Hepatocyte (in vitro differentiated cells): ENCODE measurements around the gene ARHGAP45. TPM values are rescaled to one million over a fixed set of nuclear protein-coding genes. Genes with fewer than 3 reads are reported as not detected.

Experiments used
- DNase-seq: peaks from one replicate; pipeline ENCODE4 v3.0.0-alpha.2; 2016; ENCODE audit warnings: low spot score
- H2AFZ ChIP-seq: fragments of 200-600 bp; sonication (generic); 2 replicates; pipeline ENCODE4 v1.6.0; 2016; ENCODE audit warnings: antibody characterized with exemption, mild to moderate bottlenecking
- H3K27ac ChIP-seq: fragments of 200-600 bp; sonication (generic); 2 replicates; pipeline ENCODE4 v1.5.1; 2016; ENCODE audit warnings: mild to moderate bottlenecking
- H3K27me3 ChIP-seq: fragments of 200-600 bp; sonication (generic); 2 replicates; pipeline ENCODE4 v1.6.1; 2016
- H3K36me3 ChIP-seq: fragments of 200-600 bp; sonication (generic); replicated peaks from 2 replicates; pipeline ENCODE4 v1.5.1; 2016; ENCODE audit warnings: low read depth; ENCODE audit not compliant: insufficient read depth
- H3K4me1 ChIP-seq: fragments of 200-600 bp; sonication (generic); 2 replicates; pipeline ENCODE4 v1.5.1; 2016; ENCODE audit warnings: mild to moderate bottlenecking, moderate library complexity; ENCODE audit not compliant: insufficient read depth
- H3K4me2 ChIP-seq: fragments of 200-600 bp; sonication (generic); 2 replicates; pipeline ENCODE4 v1.6.0; 2016
- H3K4me3 ChIP-seq: fragments of 200-600 bp; sonication (generic); 2 replicates; pipeline ENCODE4 v1.5.1; 2016; ENCODE audit warnings: mild to moderate bottlenecking
- H3K79me2 ChIP-seq: fragments of 200-600 bp; sonication (generic); 2 replicates; pipeline ENCODE4 v1.6.0; 2017; ENCODE audit warnings: mild to moderate bottlenecking
- H3K9me2 ChIP-seq: fragments of 200-600 bp; sonication (generic); replicated peaks from 2 replicates; pipeline ENCODE4 v1.6.0; 2017; ENCODE audit warnings: mild to moderate bottlenecking; ENCODE audit not compliant: insufficient read depth
- H3K9me3 ChIP-seq: fragments of 200-600 bp; sonication (generic); 2 replicates; pipeline ENCODE4 v1.5.1; 2016; ENCODE audit warnings: low read depth, mild to moderate bottlenecking
- H4K20me1 ChIP-seq: fragments of 200-600 bp; sonication (generic); 2 replicates; pipeline ENCODE4 v1.6.0; 2016; ENCODE audit warnings: mild to moderate bottlenecking; ENCODE audit not compliant: insufficient read depth, poor library complexity, severe bottlenecking
- EZH2 ChIP-seq: fragments of 200-600 bp; sonication (generic); IDR thresholded peaks from 2 replicates; pipeline ENCODE4 v1.6.1; 2016; ENCODE audit warnings: antibody characterized with exemption, mild to moderate bottlenecking, borderline replicate concordance
- EZH2phosphoT487 ChIP-seq: fragments of 200-600 bp; sonication (generic); IDR thresholded peaks from one replicate; pipeline ENCODE4 v1.6.1; 2018; ENCODE audit warnings: antibody characterized with exemption, mild to moderate bottlenecking, low read depth, moderate library complexity; ENCODE audit not compliant: unreplicated experiment, severe bottlenecking
- WGBS: methylation state at CpG from one replicate; pipeline ENCODE4 v1.1.6; 2016; ENCODE audit warnings: low lambda C conversion rate; ENCODE audit errors: missing lambda C conversion rate; 5-methylcytosine and 5-hydroxymethylcytosine counted together
- polyA plus RNA-seq: library from polyadenylated mRNA; unstranded; fragments of >200 nt; fragmentation: Nextera tagmentation; extraction: Ambion mirVana; gene quantifications from 2 replicates; pipeline ENCODE4 v1.2.1, GENCODE V29; 2016
- total RNA-seq: library from RNA; depleted of rRNA; stranded (reverse); fragments of >200 nt; gene quantifications from 2 replicates; pipeline ENCODE4 v1.2.3, GENCODE V29; 2014
- TF ChIP-seq, protein P1 (sequence below): fragments of 200-600 bp; sonication (generic); IDR thresholded peaks from 2 replicates; pipeline ENCODE4 v1.5.1; 2016; ENCODE audit warnings: antibody characterized with exemption, mild to moderate bottlenecking; ENCODE audit not compliant: poor library complexity

The ARHGAP45 gene
- total and polyA plus RNA-seq, 2 experiments from 2014 or later = 12.9 to 18.3 TPM

GRCh38 chr19:1063909-1064660 is 2.9 kb upstream of the ARHGAP45 start:
- Histone ChIP-seq H3K4me3 (no peak overlapping the region), H3K9me2 (no peaks in the 10 kb centered on the region), H3K27me3 (peaks cover 19% of the 10 kb centered on the region), H3K27ac (no peak overlapping the region), H3K4me1 (peaks cover 28% of the 10 kb centered on the region), H3K79me2 (no peaks in the 10 kb centered on the region), H3K9me3 (no peaks in the 10 kb centered on the region), H3K36me3 (no peaks in the 10 kb centered on the region), H3K4me2 (no peak overlapping the region), H4K20me1 (no peaks in the 10 kb centered on the region), H2AFZ (no peak overlapping the region)
- WGBS = 96% methylated on average over 28 of the region's 37 CpGs
- no peak for TF ChIP-seq EZH2phosphoT487
- no peak for TF ChIP-seq EZH2
- TF ChIP-seq, protein P1, sequence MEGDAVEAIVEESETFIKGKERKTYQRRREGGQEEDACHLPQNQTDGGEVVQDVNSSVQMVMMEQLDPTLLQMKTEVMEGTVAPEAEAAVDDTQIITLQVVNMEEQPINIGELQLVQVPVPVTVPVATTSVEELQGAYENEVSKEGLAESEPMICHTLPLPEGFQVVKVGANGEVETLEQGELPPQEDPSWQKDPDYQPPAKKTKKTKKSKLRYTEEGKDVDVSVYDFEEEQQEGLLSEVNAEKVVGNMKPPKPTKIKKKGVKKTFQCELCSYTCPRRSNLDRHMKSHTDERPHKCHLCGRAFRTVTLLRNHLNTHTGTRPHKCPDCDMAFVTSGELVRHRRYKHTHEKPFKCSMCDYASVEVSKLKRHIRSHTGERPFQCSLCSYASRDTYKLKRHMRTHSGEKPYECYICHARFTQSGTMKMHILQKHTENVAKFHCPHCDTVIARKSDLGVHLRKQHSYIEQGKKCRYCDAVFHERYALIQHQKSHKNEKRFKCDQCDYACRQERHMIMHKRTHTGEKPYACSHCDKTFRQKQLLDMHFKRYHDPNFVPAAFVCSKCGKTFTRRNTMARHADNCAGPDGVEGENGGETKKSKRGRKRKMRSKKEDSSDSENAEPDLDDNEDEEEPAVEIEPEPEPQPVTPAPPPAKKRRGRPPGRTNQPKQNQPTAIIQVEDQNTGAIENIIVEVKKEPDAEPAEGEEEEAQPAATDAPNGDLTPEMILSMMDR = no peak
- no peak for DNase-seq

DNA sequence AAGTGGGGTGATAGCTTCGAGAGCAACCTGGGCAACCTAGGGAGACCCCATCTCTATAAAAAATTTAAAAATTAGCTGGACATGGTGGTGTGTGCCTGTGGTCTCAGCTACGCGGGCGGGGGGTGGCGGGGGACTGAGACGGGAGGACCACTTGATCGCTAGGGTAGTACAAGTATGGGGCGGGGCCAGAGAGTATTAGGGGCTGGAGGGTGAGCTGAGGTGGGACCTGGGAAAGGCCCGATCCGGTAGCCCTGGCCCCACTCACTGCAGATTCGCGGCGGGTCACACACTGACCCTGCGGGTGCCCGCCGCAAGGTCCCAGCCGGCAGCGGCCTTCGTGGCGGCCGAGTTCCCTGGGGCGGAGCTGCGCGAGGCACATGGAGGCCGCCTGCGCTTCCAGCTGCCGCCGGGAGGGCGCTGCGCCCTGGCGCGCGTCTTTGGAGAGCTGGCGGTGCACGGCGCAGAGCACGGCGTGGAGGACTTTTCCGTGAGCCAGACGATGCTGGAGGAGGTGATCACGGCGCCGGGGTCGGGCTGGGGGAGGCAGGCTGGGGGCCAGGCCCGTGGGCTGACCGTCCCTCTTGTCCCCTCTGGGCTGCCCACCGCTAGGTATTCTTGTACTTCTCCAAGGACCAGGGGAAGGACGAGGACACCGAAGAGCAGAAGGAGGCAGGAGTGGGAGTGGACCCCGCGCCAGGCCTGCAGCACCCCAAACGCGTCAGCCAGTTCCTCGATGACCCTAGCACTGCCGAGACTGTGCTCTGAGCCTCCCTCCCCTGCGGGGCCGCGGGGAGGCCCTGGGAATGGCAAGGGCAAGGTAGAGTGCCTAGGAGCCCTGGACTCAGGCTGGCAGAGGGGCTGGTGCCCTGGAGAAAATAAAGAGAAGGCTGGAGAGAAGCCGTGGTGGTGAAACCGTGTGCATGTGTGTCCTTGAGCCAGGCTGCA is 2.0 kb upstream of the ARHGAP45 start:
- H3K9me3 ChIP-seq = no peaks in the 10 kb centered on the region
- no peak overlapping the region for H2AFZ ChIP-seq
- H4K20me1 ChIP-seq = no peaks in the 10 kb centered on the region
- H3K4me3 ChIP-seq = no peak overlapping the region
- H3K79me2 ChIP-seq = no peaks in the 10 kb centered on the region
- no peaks in the 10 kb centered on the region for H3K36me3 ChIP-seq
- TF ChIP-seq EZH2 = no peak
- TF ChIP-seq, protein P1 = peak; percentile 62
- H3K9me2 ChIP-seq = no peaks in the 10 kb centered on the region
- WGBS = 19% methylated on average over 48 of the region's 60 CpGs
- peak overlapping the region; percentile 81 for H3K27ac ChIP-seq
- H3K4me2 ChIP-seq = peak overlapping the region; percentile 66
- H3K4me1 ChIP-seq = peaks cover 28% of the 10 kb centered on the region
- DNase-seq = peak; percentile 84
- peaks cover 28% of the 10 kb centered on the region for H3K27me3 ChIP-seq

GRCh38 chr19:1065606-1066109 is 1.3 kb upstream of the ARHGAP45 start:
- peak; percentile 75 for DNase-seq
- peak overlapping the region; percentile 86 for H3K27ac ChIP-seq
- H3K9me3 ChIP-seq = no peaks in the 10 kb centered on the region

More at GRCh38 chr19:1065606-1066109, 1.3 kb upstream of the ARHGAP45 start:
- peak overlapping the region; percentile 93 for H3K4me2 ChIP-seq
- 44% methylated on average over 17 of the region's 17 CpGs for WGBS
- no peaks in the 10 kb centered on the region for H4K20me1 ChIP-seq
- H3K27me3 ChIP-seq = peaks cover 35% of the 10 kb centered on the region
- H3K4me1 ChIP-seq = peaks cover 28% of the 10 kb centered on the region
- H3K4me3 ChIP-seq = no peak overlapping the region
- H3K36me3 ChIP-seq = no peaks in the 10 kb centered on the region
- no peak overlapping the region for H2AFZ ChIP-seq
- no peaks in the 10 kb centered on the region for H3K9me2 ChIP-seq
- H3K79me2 ChIP-seq = no peaks in the 10 kb centered on the region
- TF ChIP-seq EZH2phosphoT487 (no peak), EZH2 (no peak)
- TF ChIP-seq, protein P1 = no peak
